Hematopoietic multipotent progenitor cell (in vitro differentiated cells): Measurements from ENCODE around the gene YY2. TPM values are rescaled to one million over a fixed set of nuclear protein-coding genes. Genes with fewer than 3 reads are reported as not detected.
"Not testable (repeated sequence)": the region's sequence is repeated elsewhere in the genome, so short reads cannot be mapped to it uniquely, and the experiment has no call there.

ENCODE experiments used
- DNase-seq, 3 donors: peaks; one replicate each; pipeline ENCODE4 v3.0.0-alpha.2; 2011 to 2015; ENCODE audit warnings: low read depth in 2 of 3, low spot score in 2 of 3
- total RNA-seq: library from RNA; depleted of rRNA; stranded (reverse); fragments of >200 nt; gene quantifications from one replicate; pipeline ENCODE4 v1.2.3, GENCODE V29; 2012

Gene YY2
- 1.1 TPM for total RNA-seq

GRCh38 chrX:21855937-21856415 lies at the start of gene YY2:
TSS of gene YY2 (plus strand) at chrX:21855987. CDS start at chrX:21856485, 498 bp downstream.
- no peak for DNase-seq

GRCh38 chrX:21806691-21807090 lies 49.1 kb upstream of the YY2 start:
- no peak for DNase-seq

GRCh38 chrX:21811832-21812231 lies 44.0 kb upstream of the YY2 start:
- no peak for DNase-seq

- DNase-seq: no peak
These were observed 43.2 kb upstream of the YY2 start for GRCh38 chrX:21812628-21813027.

GRCh38 chrX:21813612-21814368 lies 42.0 kb upstream of the YY2 start:
- no peak for DNase-seq

- DNase-seq: no peak
These were observed 39.7 kb upstream of the YY2 start for GRCh38 chrX:21816136-21816535.

GRCh38 chrX:21820170-21820569 lies 35.6 kb upstream of the YY2 start:
- DNase-seq: not testable (repeated sequence)

GRCh38 chrX:21821875-21822274 lies 33.9 kb upstream of the YY2 start:
- no peak for DNase-seq

GRCh38 chrX:21831496-21831895 lies 24.3 kb upstream of the YY2 start:
- DNase-seq: no peak

GRCh38 chrX:21837056-21837455 lies 18.7 kb upstream of the YY2 start:
- no peak for DNase-seq

- DNase-seq: peak in 1 of 3 donors; percentile 7
These were observed 16.9 kb upstream of the YY2 start for GRCh38 chrX:21838937-21839333.

GRCh38 chrX:21839334-21840192 lies 16.2 kb upstream of the YY2 start, which contains the start of gene MBTPS2:
TSS of gene MBTPS2 (plus strand) at chrX:21839617. CDS start at chrX:21839735, 118 bp downstream.
- peak; percentile 55 to 90 (median 85) for DNase-seq

- no peak for DNase-seq
These were observed 15.6 kb upstream of the YY2 start for GRCh38 chrX:21840193-21840545.

- no peak for DNase-seq
These were observed 12.6 kb upstream of the YY2 start for GRCh38 chrX:21843179-21843578.

GRCh38 chrX:21845096-21845495 lies 10.7 kb upstream of the YY2 start:
- DNase-seq: no peak

- DNase-seq: no peak
These were observed 8.4 kb upstream of the YY2 start for GRCh38 chrX:21847342-21847741.

- DNase-seq: no peak
These were observed 2.2 kb upstream of the YY2 start for GRCh38 chrX:21853578-21853977.

GRCh38 chrX:21856504-21856903 lies 717 bp downstream of the YY2 start:
- no peak for DNase-seq

GRCh38 chrX:21863241-21863640 lies 7.5 kb downstream of the YY2 start:
- no peak for DNase-seq

- DNase-seq: no peak
These were observed 9.6 kb downstream of the YY2 start for GRCh38 chrX:21865436-21865835.

- no peak for DNase-seq
These were observed 14.7 kb downstream of the YY2 start for GRCh38 chrX:21870494-21870893.
